IPS DF 19.7 (cell line): Measurements from ENCODE around the gene ATP11C.
"Not testable (repeated sequence)": the region's sequence is repeated elsewhere in the genome, so short reads cannot be mapped to it uniquely, and the experiment has no call there.

ENCODE experiments used
- DNase-seq: peaks from one replicate; pipeline ENCODE4 v3.0.0-alpha.2; 2013; ENCODE audit warnings: low read depth, low spot score

The ATP11C gene

GRCh38 chrX:139924069-139924695 is 8.7 kb downstream of the ATP11C start:
- no peak for DNase-seq

DNA sequence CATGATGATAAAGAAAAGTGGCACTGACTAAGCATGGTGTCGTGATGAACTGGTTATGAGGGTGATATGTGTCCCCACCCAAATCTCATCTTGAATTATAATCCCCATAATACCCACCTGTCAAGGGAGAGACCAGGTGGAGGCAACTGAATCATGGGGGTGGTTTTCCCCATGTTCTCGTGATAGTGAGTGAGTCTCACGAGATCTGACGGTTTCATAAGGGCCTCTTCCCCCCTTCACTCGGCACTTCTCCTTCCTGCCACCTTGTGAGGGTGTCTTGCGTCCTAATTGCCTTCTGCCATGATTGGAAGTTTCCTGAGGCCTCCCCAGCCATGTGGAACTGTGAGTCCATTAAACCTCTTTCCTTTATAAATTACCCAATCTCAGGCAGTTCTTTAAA is 11.7 kb downstream of the ATP11C start:
- not testable (repeated sequence) for DNase-seq

DNA sequence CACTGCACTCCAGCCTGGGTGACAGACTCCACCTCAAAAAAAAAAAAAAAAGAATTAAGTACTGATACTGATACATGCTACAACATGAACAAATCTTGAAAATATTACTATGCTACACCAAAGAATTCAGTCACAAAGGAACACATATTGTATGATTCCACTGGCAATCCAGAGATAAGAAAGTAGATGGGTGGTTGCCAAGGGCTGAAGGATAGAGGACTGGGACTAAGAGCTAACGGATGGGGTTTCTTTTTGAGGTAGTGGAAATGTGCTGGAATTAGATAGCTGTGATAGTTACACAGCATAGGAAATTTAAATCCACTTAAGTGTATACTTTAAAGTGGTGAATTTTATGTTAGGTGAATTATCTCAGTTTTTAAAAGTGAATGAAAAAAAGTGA is 12.5 kb downstream of the ATP11C start:
- DNase-seq: no peak

DNA sequence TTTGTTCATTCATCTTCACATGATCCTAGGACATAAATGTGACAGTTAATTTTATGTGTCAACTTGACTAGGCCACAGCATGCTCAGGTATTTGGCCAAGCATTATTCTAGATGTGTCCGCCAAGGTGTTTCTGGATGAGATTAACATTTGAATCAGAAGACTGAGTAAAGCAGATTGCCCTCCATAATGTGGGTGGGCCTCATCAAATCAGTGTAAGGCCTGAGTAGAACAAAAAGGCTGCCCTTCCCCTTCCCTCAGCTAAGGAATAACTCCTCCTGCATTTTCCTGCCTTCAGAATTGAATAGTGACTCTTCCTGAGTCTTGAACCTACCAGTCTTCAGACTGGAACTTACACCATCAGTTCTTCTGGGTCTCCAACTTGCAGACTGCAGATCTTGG is 18.4 kb downstream of the ATP11C start:
- no peak for DNase-seq

DNA sequence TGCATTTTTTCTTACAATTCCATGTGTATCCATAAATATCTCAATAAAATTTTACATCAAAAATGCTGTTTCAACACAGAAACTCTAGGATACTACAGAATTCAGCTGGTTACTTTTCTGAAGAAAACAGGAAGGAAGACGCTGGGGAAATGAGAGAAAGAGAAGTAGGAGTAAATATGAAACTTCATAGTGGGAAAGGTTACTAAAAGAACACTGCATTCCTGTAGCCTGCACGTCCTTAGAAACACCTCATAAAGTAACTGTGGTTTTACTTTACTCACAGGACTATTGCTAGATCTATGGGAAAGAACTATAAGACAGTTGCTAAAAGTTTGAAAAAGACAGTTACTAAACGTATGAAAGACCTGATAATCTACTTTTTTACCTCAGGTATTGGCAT is 23.1 kb downstream of the ATP11C start:
- DNase-seq: no peak

- DNase-seq: no peak
Measured at GRCh38 chrX:139907078-139907477, 25.8 kb downstream of the ATP11C start.

DNA sequence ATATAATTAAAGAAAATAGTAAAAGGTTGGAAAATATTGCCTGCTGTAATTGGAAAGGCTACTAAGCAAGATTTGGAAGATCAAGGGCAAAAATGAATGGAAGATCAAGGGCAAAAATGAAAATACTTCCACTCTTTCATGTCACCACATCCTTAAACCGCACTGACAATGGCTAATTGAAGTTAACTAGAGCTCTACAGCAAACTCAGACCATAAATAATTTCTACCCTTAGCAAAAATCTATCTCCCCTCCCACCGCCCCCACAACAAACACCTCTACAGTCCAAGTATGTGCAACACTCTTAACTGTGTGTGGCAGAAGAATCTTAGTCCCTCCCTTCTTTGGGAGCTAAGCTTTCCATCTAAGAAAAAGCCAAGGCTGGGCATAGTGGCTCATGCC is 27.1 kb downstream of the ATP11C start:
- no peak for DNase-seq

- no peak for DNase-seq
Measured at GRCh38 chrX:139905051-139905450, 27.8 kb downstream of the ATP11C start.

DNA sequence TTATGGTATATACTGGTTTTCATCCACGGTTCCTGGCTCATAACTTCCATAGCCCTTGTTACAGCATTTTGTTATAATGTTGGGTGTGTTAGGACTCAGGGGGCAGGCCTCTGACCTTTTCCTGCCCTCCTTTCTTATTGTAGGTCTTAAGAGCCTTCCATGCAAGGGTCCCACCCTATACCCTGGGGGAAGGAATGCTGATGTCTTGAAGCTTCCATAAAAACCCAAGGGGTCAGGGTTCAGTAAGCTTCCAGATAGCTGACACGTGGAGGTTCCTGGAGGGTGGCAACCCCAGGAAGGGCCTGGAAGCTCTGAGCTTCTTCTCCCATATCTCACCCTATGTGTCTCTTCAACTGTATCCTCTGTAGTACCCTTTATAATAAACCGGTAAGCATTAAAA is 29.6 kb downstream of the ATP11C start:
- DNase-seq: no peak

- DNase-seq: no peak
Measured at GRCh38 chrX:139902559-139902958, 30.3 kb downstream of the ATP11C start.

DNA sequence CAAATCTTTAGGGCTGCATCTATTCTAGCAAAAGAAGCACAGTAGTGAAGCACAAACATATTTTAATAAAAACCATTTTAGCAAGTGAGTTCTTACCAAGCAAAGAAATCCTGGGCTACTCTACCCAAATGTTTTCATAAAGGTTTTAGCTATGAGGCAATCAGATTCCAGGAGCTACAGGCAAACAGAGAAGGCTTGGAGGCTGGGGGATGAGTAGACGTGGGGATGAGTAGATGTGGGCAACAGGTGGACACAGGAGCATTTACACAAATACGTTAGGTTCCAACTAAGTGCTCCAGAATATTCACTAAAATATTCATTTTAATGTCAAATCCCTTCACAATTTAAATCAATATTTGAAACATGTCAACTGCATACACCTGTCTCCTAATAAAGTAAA is 34.5 kb downstream of the ATP11C start:
- no peak for DNase-seq

- DNase-seq: no peak
Measured at GRCh38 chrX:139892512-139892911, 40.3 kb downstream of the ATP11C start.

GRCh38 chrX:139890991-139891700 is 41.7 kb downstream of the ATP11C start:
- DNase-seq: no peak

GRCh38 chrX:139889760-139890159 is 43.1 kb downstream of the ATP11C start:
- DNase-seq: no peak

DNA sequence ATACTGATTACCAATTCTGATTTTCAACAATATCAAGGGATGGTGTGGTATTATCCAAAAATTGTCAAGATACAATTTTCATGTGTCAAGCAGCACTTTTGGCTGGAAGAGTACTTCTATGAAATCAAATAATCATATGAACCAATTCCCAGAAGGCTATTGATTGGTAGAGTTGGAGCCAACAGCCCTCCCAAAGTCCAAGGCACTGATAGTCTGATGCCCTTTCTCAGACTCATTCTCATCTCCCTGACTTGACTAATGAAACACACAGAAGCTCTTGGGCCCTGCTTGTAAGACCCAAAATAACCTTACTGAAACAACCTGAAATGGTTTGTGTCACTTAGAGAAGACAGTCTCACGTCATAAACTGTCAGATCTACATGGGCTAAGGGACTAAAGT is 48.9 kb downstream of the ATP11C start:
- no peak for DNase-seq

DNA sequence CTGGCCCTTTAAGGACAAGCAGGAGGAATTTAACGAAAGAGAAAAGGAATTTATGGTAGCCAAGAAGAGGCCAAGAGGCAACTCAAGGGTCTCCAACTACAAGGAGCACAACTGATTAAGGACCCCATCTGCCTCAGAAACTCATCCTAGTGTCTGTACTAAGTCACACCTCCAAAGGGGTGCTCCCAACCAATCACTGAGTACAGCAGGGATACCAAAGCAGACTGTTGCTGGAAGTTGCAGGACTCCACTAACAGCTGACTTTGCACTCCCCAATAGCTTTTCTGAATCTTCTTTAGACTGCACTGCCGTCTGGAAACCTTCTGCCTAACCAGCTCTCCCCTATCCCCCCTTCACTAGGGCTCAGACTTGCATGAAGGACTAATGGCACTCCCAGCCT is 50.6 kb downstream of the ATP11C start:
- DNase-seq: no peak

- no peak for DNase-seq
Measured at GRCh38 chrX:139881572-139881971, 51.3 kb downstream of the ATP11C start.

- DNase-seq: no peak
Measured at GRCh38 chrX:139881130-139881529, 51.7 kb downstream of the ATP11C start.

GRCh38 chrX:139877710-139878414 is 55.0 kb downstream of the ATP11C start:
- no peak for DNase-seq

DNA sequence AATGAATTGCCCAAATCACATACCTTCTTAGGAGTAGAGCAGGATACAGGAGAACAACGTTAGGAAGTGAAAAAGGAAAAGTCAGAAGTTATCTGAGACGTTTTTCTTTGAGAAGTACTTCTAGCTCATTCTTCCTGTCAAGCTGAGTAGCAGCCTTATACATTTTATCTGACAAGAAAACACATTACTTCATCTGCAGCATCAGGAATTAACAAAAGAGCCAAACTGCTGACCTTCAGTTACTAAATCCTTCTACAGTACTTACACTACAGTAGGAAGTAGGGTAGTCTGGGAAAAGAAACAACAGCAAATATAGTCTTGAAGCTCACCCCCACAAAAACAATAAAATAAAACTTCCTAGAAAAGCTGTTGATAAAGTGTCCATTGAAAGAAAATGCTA is 57.0 kb downstream of the ATP11C start:
- no peak for DNase-seq

GRCh38 chrX:139869796-139870195 is 63.1 kb downstream of the ATP11C start:
- DNase-seq: no peak

- no peak for DNase-seq
Measured at GRCh38 chrX:139864640-139865039, 68.2 kb downstream of the ATP11C start.

- no peak for DNase-seq
Measured at GRCh38 chrX:139862208-139862607, 70.6 kb downstream of the ATP11C start.
